Esophagus muscularis mucosa (tissue), 4 donors: ENCODE measurements around the gene CCDC170. TPM values are rescaled to one million over a fixed set of nuclear protein-coding genes. Genes with fewer than 3 reads are reported as not detected.
"Not testable (repeated sequence)": the region's sequence is repeated elsewhere in the genome, so short reads cannot be mapped to it uniquely, and the experiment has no call there.

Experiments used
- DNase-seq: peaks from one replicate; pipeline ENCODE4 v3.0.0-alpha.2; 2017; ENCODE audit errors: extremely low spot score
- H3K27ac ChIP-seq, 4 donors: fragments of 200-600 bp; sonication (generic); replicated peaks in 1 of 4; 1 replicate in 3 of 4; 2 replicates in 1 of 4; pipeline ENCODE4 v1.5.1; 2016 to 2019; ENCODE audit warnings: mild to moderate bottlenecking in 1 of 4
- H3K27me3 ChIP-seq, 4 donors: fragments of 200-600 bp; sonication (generic); one replicate each; pipeline versions ENCODE4 v1.5.1 to v1.6.0; 2016 to 2019
- H3K36me3 ChIP-seq, 4 donors: fragments of 200-600 bp; sonication (generic); one replicate each; pipeline ENCODE4 v1.5.1; 2016 to 2019
- H3K4me1 ChIP-seq, 4 donors: fragments of 200-600 bp; sonication (generic); one replicate each; pipeline ENCODE4 v1.5.1; 2016 to 2019
- H3K4me3 ChIP-seq, 4 donors: fragments of 200-600 bp; sonication (generic); 1 replicate in 2 of 4; 2 replicates in 2 of 4; pipeline ENCODE4 v1.5.1; 2016 to 2019; ENCODE audit warnings: mild to moderate bottlenecking in 4 of 4, moderate library complexity in 1 of 4
- H3K9me3 ChIP-seq, 4 donors: fragments of 200-600 bp; sonication (generic); 1 replicate in 3 of 4; 2 replicates in 1 of 4; pipeline ENCODE4 v1.5.1; 2016 to 2019
- CTCF ChIP-seq, 3 experiments: fragments of 200-600 bp in 2 of 3; fragments of 450-650 bp in 1 of 3; sonication (generic) in 2 of 3; IDR thresholded peaks; one replicate each; pipeline ENCODE4 v1.5.1; 2017 to 2019; ENCODE audit warnings: antibody characterized with exemption in 3 of 3, mild to moderate bottlenecking in 2 of 3, moderate library complexity in 1 of 3
- EP300 ChIP-seq: sonication (generic); formaldehyde crosslinking; IDR thresholded peaks from one replicate; pipeline ENCODE4 v1.6.1; 2017; ENCODE audit warnings: antibody characterized with exemption
- POLR2A ChIP-seq: fragments of 450-650 bp; IDR thresholded peaks from one replicate; pipeline ENCODE4 v1.6.1; 2017; ENCODE audit warnings: antibody characterized with exemption, moderate library complexity, mild to moderate bottlenecking, low read depth
- POLR2AphosphoS5 ChIP-seq, 2 donors: sonication (generic); formaldehyde crosslinking; IDR thresholded peaks; one replicate each; pipeline ENCODE4 v1.6.1; 2017; ENCODE audit warnings: antibody characterized with exemption in 2 of 2
- WGBS: methylation state at CpG from one replicate; pipeline ENCODE4 v1.1.5; 2018; 5-methylcytosine and 5-hydroxymethylcytosine counted together
- intact Hi-C: fragments of 100-400 bp; cut with DNase I; formaldehyde crosslinking; loops from one replicate; pipeline ENCODE4 v1.15.1; 2023
- total RNA-seq, 4 donors: library from RNA; depleted of rRNA; stranded (reverse); fragments of >200 nt; gene quantifications; one replicate each; pipeline versions ENCODE4 v1.1.0 to v1.2.1, GENCODE V29; 2016

The CCDC170 gene
- total RNA-seq: 1 to 10 TPM in 1 of 4 donors, under 1 TPM in 3; 0.32 to 1.5 (median 0.49) TPM

- H3K9me3 ChIP-seq: no peaks in the 10 kb centered on the region
- TF ChIP-seq EP300 (no peak), POLR2A (no peak), CTCF (IDR thresholded peaks at IDR 0.05) (no peak), POLR2AphosphoS5 (IDR thresholded peaks at IDR 0.05) (no peak)
- WGBS: no CpG with 5 or more reads among the region's 58 CpGs
- peak within 1 kb of the TSS; percentile 59 to 72 (median 66) for H3K4me3 ChIP-seq
- no peaks in the 10 kb centered on the region for H3K36me3 ChIP-seq
- intact Hi-C loops: no loop called here
- peaks cover 0 to 39% (median 1%) of the 10 kb centered on the region in 4 donors for H3K27me3 ChIP-seq
- peak within 1 kb of the TSS; percentile 12 to 65 (median 58) for H3K27ac ChIP-seq
- no peak for DNase-seq
- peaks cover 10 to 23% (median 18%) of the 10 kb centered on the region in 4 donors for H3K4me1 ChIP-seq
Observed at GRCh38 chr6:151493804-151494234, at the start of gene CCDC170. Gene CCDC170, plus strand, starts transcription at chr6:151494017. Its CDS starts 112 bp downstream, at chr6:151494129.

GRCh38 chr6:151445482-151445881 lies 48.3 kb upstream of the CCDC170 start:
- no peaks in the 10 kb centered on the region for H3K9me3 ChIP-seq
- H3K4me1 ChIP-seq: peaks cover 30 to 46% (median 41%) of the 10 kb centered on the region in 4 donors
- DNase-seq: no peak
- H3K27me3 ChIP-seq: no peaks in the 10 kb centered on the region
- intact Hi-C loops: no loop called here
- peaks cover 0 to 4% (median 2%) of the 10 kb centered on the region in 4 donors for H3K36me3 ChIP-seq
- H3K4me3 ChIP-seq: no peak overlapping the region
- WGBS: 28% methylated on average over 5 of the region's 5 CpGs
- peak overlapping the region; percentile 75 to 82 (median 81) for H3K27ac ChIP-seq
- TF ChIP-seq POLR2AphosphoS5 (IDR thresholded peaks at IDR 0.05): no peak
- TF ChIP-seq POLR2A: no peak
- TF ChIP-seq CTCF (IDR thresholded peaks at IDR 0.05): no peak
- TF ChIP-seq EP300: no peak

- TF ChIP-seq EP300 (no peak), CTCF (IDR thresholded peaks at IDR 0.05) (no peak), POLR2A (no peak), POLR2AphosphoS5 (IDR thresholded peaks at IDR 0.05) (no peak)
- no peak for DNase-seq
- peaks cover 0 to 3% (median 0%) of the 10 kb centered on the region in 4 donors for H3K36me3 ChIP-seq
- peak overlapping the region; percentile 75 to 82 (median 81) for H3K27ac ChIP-seq
- no peaks in the 10 kb centered on the region for H3K9me3 ChIP-seq
- WGBS: 94% methylated on average over 4 of the region's 4 CpGs
- H3K27me3 ChIP-seq: no peaks in the 10 kb centered on the region
- peaks cover 23 to 44% (median 38%) of the 10 kb centered on the region in 4 donors for H3K4me1 ChIP-seq
- intact Hi-C loops: no loop called here
- H3K4me3 ChIP-seq: no peak overlapping the region
Observed at GRCh38 chr6:151447237-151447636, 46.6 kb upstream of the CCDC170 start.

- peak overlapping the region in 1 of 4 donors; percentile 14 for H3K27ac ChIP-seq
- H3K36me3 ChIP-seq: peaks cover 0 to 3% (median 0%) of the 10 kb centered on the region in 4 donors
- WGBS: 97% methylated on average over 12 of the region's 12 CpGs
- no peak for DNase-seq
- no peaks in the 10 kb centered on the region for H3K9me3 ChIP-seq
- H3K4me3 ChIP-seq: no peak overlapping the region
- H3K27me3 ChIP-seq: no peaks in the 10 kb centered on the region
- intact Hi-C loops: no loop called here
- peaks cover 27 to 49% (median 43%) of the 10 kb centered on the region in 4 donors for H3K4me1 ChIP-seq
- TF ChIP-seq CTCF (IDR thresholded peaks at IDR 0.05) (no peak), POLR2AphosphoS5 (IDR thresholded peaks at IDR 0.05) (no peak)
Observed at GRCh38 chr6:151448623-151449022, 45.2 kb upstream of the CCDC170 start.

- H3K9me3 ChIP-seq, DNase-seq, H3K36me3 ChIP-seq, intact Hi-C loops, H3K27me3 ChIP-seq: not testable (repeated sequence)
- peaks cover 31 to 46% (median 43%) of the 10 kb centered on the region in 4 donors for H3K4me1 ChIP-seq
- WGBS: 56% methylated on average over 6 of the region's 6 CpGs
- peak overlapping the region; percentile 78 to 95 (median 86) for H3K4me3 ChIP-seq
- H3K27ac ChIP-seq: peak overlapping the region in 2 of 4 donors; percentile 90 to 96
Observed at GRCh38 chr6:151450928-151451327, 42.9 kb upstream of the CCDC170 start.
